HG02885 (cell line): ENCODE measurements around the gene HID1.

Source experiments
- ATAC-seq: cut with Tn5 transposase; IDR thresholded peaks from one replicate; pipeline ENCODE4 v1.9.1; 2021; ENCODE audit warnings: mild to moderate bottlenecking; ENCODE audit not compliant: unreplicated experiment, poor library complexity

The HID1 gene

GRCh38 chr17:74951680-74952421, 20.7 kb downstream of the HID1 start:
- no peak for ATAC-seq

GRCh38 chr17:74951065-74951464, 21.5 kb downstream of the HID1 start:
- no peak for ATAC-seq

- no peak for ATAC-seq
Observed at GRCh38 chr17:74950207-74950606, 22.4 kb downstream of the HID1 start.

- ATAC-seq = no peak
Observed at GRCh38 chr17:74949455-74950115, 23.0 kb downstream of the HID1 start.

- ATAC-seq = no peak
Observed at GRCh38 chr17:74947041-74947754, 25.4 kb downstream of the HID1 start.

- no peak for ATAC-seq
Observed at GRCh38 chr17:74946641-74947040, 25.9 kb downstream of the HID1 start.

- peak; percentile 72 for ATAC-seq
Observed at GRCh38 chr17:74945543-74945942, 27.0 kb downstream of the HID1 start.

- no peak for ATAC-seq
Observed at GRCh38 chr17:74943808-74944522, 28.6 kb downstream of the HID1 start.

GRCh38 chr17:74941128-74941725, 31.3 kb downstream of the HID1 start:
- no peak for ATAC-seq

GRCh38 chr17:74939534-74939933, 33.0 kb downstream of the HID1 start:
- ATAC-seq = no peak

- no peak for ATAC-seq
Observed at GRCh38 chr17:74938194-74938950, 34.2 kb downstream of the HID1 start.

GRCh38 chr17:74937064-74938051, 35.2 kb downstream of the HID1 start:
- ATAC-seq = no peak

GRCh38 chr17:74936470-74936799, 36.1 kb downstream of the HID1 start:
- no peak for ATAC-seq

GRCh38 chr17:74935585-74936469, 36.7 kb downstream of the HID1 start, which contains the start of gene OTOP3:
Gene OTOP3, plus strand, starts transcription at chr17:74935898. Its CDS starts 24 bp downstream, at chr17:74935922.
- ATAC-seq = no peak

GRCh38 chr17:74935048-74935447, 37.5 kb downstream of the HID1 start:
- no peak for ATAC-seq

GRCh38 chr17:74930535-74931036, 42.0 kb downstream of the HID1 start:
- ATAC-seq = no peak

GRCh38 chr17:74928786-74929185, 43.8 kb downstream of the HID1 start:
- no peak for ATAC-seq
